ENCODE data around the gene OXSR1.

DNA sequence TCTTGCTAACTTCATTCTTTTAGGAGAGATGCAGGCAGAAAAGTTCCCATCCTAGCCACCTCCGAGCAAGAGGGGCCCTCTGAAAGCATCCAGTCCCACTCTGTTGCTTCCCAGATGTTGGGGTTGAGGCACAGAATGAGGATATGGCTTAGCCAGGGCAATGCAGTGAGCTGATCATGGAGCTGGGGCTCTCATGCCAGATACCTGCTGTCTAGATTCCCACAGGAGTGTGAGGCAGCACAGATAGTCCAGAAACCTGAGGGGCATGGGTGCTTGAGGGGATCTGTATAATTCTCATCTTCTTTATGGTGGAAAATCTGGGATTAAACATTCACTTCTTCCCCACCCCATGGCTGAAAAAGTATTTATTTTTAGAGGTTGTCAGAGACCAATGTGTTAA is 101.5 kb downstream of the OXSR1 start:
- TF ChIP-seq POLR2A (IDR thresholded peaks at IDR 0.05) = no peak
- no peak for TF ChIP-seq CTCF (IDR thresholded peaks at IDR 0.05)

All from Peyer's patch (tissue), 4 donors.